MM.1S (cell line): ENCODE measurements around the gene TCERG1.

Source experiments
- DNase-seq: peaks from one replicate; pipeline ENCODE4 v3.0.0-alpha.2; 2015
- H2AFZ ChIP-seq: fragments of 300-600 bp; sonication (generic); 2 replicates; pipeline ENCODE4 v1.6.0; 2016; ENCODE audit warnings: antibody characterized with exemption, low read length
- H3F3A ChIP-seq: fragments of 300-600 bp; sonication (generic); 2 replicates; pipeline ENCODE4 v1.6.1; 2016; ENCODE audit warnings: mild to moderate bottlenecking, antibody characterized with exemption, low read length, moderate library complexity, mixed read lengths; ENCODE audit not compliant: insufficient read depth
- H3K27ac ChIP-seq: fragments of 300-600 bp; sonication (generic); 2 replicates; pipeline ENCODE4 v1.5.1; 2016; ENCODE audit warnings: mild to moderate bottlenecking, low read length
- H3K27me3 ChIP-seq: fragments of 300-600 bp; sonication (generic); replicated peaks from 2 replicates; pipeline ENCODE4 v1.6.0; 2016; ENCODE audit warnings: low read length; ENCODE audit not compliant: insufficient read depth
- H3K36me3 ChIP-seq: fragments of 300-600 bp; sonication (generic); replicated peaks from 2 replicates; pipeline ENCODE4 v1.6.1; 2016; ENCODE audit warnings: mild to moderate bottlenecking, low read length, mixed read lengths; ENCODE audit not compliant: insufficient read depth
- H3K4me1 ChIP-seq: fragments of 300-600 bp; sonication (generic); 2 replicates; pipeline ENCODE4 v1.6.1; 2016; ENCODE audit warnings: low read length, mixed read lengths
- H3K4me2 ChIP-seq: fragments of 300-600 bp; sonication (generic); 2 replicates; pipeline ENCODE4 v1.6.0; 2016; ENCODE audit warnings: low read depth, low read length
- H3K4me3 ChIP-seq: fragments of 300-600 bp; sonication (generic); 2 replicates; pipeline ENCODE4 v1.5.1; 2016; ENCODE audit warnings: low read length, mixed read lengths
- H3K79me2 ChIP-seq: fragments of 300-600 bp; sonication (generic); 2 replicates; pipeline ENCODE4 v1.6.1; 2016; ENCODE audit warnings: mixed run types, low read length, mixed read lengths
- H3K9ac ChIP-seq: fragments of 300-600 bp; sonication (generic); 2 replicates; pipeline ENCODE4 v1.6.1; 2016; ENCODE audit warnings: low read length, mixed read lengths
- H3K9me2 ChIP-seq: fragments of 300-600 bp; sonication (generic); replicated peaks from 2 replicates; pipeline ENCODE4 v1.6.1; 2016; ENCODE audit warnings: mild to moderate bottlenecking, low read length, mixed read lengths; ENCODE audit not compliant: insufficient read depth
- H3K9me3 ChIP-seq: fragments of 300-600 bp; sonication (generic); replicated peaks from 2 replicates; pipeline ENCODE4 v1.6.1; 2016; ENCODE audit warnings: mild to moderate bottlenecking, low read length, mixed read lengths; ENCODE audit not compliant: insufficient read depth
- H4K20me1 ChIP-seq: fragments of 300-600 bp; sonication (generic); 2 replicates; pipeline ENCODE4 v1.6.1; 2016; ENCODE audit warnings: mild to moderate bottlenecking, low read length, moderate library complexity, mixed read lengths; ENCODE audit not compliant: insufficient read depth
- CTCF ChIP-seq: fragments of 300-600 bp; sonication (generic); IDR thresholded peaks from 2 replicates; pipeline ENCODE4 v1.5.1; 2016; ENCODE audit warnings: antibody characterized with exemption, low read length, mixed read lengths
- EZH2 ChIP-seq: fragments of 300-600 bp; sonication (generic); optimal IDR thresholded peaks from 2 replicates; pipeline ENCODE3; 2017; ENCODE audit warnings: low read depth, mild to moderate bottlenecking, antibody characterized with exemption, low read length, mixed read lengths
- EZH2phosphoT487 ChIP-seq: fragments of 300-600 bp; sonication (generic); IDR thresholded peaks from 2 replicates; pipeline ENCODE4 v1.6.1; 2018; ENCODE audit warnings: antibody characterized with exemption, low read length

The TCERG1 gene

DNA sequence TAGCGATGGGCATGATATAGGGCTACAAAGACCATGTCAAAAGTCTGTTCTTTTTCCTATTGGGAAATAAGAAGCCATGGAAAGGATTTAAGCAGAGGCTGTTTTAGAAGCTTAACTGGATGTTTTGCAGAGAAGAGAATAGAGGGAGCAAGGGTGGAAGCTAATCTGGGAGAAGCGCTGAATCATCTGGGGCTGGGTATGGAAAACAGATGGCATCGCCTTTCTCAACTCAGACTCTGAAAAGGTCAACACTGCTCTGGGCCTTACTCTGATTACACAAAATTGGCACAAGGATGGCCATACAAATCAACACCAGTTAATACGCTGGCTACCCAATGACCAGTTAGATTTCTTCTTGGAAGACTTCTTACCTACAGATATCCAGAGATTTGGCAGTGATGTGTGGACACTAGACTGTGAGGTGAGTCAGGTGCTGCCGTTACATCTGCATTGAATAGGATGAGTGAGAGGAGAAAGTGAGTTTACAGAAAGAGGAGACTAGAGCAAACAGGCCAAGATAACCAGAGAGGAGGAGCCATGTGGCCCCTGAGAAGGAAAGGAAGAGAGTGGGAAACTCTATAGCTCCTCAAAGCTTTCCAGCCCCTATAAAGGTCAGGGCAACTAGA, 6.2 kb upstream of the TCERG1 start:
- no peak overlapping the region for H3K4me2 ChIP-seq
- H3K9me3 ChIP-seq, result no peaks in the 10 kb centered on the region
- no peaks in the 10 kb centered on the region for H4K20me1 ChIP-seq
- H3K4me1 ChIP-seq, result no peaks in the 10 kb centered on the region
- no peaks in the 10 kb centered on the region for H3K79me2 ChIP-seq
- TF ChIP-seq EZH2 (no peak), CTCF (no peak), EZH2phosphoT487 (no peak)
- no peak overlapping the region for H3K27ac ChIP-seq
- H3F3A ChIP-seq, result no peaks in the 10 kb centered on the region
- H2AFZ ChIP-seq, result no peak overlapping the region
- H3K27me3 ChIP-seq, result no peaks in the 10 kb centered on the region
- no peak for DNase-seq
- no peaks in the 10 kb centered on the region for H3K9me2 ChIP-seq
- no peak overlapping the region for H3K4me3 ChIP-seq
- no peaks in the 10 kb centered on the region for H3K36me3 ChIP-seq
- H3K9ac ChIP-seq, result no peak overlapping the region

DNA sequence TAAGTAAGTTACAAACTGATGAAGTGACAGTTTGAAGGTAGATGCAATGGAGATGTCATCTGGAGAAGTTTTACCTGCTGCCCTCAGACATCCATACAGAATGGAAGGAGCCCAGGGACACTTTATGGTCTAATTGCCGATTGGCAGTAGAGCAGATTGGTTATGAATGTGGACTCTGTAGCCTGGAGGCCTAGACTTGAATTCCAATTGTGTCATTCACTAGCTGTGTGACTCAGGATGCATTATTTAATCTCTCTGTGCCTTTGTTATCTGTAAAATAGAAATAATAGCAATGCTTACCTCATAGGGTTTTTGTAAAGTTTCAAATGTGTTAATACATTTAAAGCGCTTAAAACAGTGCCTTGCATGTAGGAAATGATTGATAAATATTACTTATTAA, 5.2 kb upstream of the TCERG1 start:
- no peaks in the 10 kb centered on the region for H3K79me2 ChIP-seq
- H3K27me3 ChIP-seq, result no peaks in the 10 kb centered on the region
- TF ChIP-seq CTCF (no peak), EZH2phosphoT487 (no peak)
- DNase-seq, result no peak
- no peaks in the 10 kb centered on the region for H4K20me1 ChIP-seq
- H3F3A ChIP-seq, result no peaks in the 10 kb centered on the region
- no peak overlapping the region for H3K4me3 ChIP-seq
- H3K4me2 ChIP-seq, result no peak overlapping the region
- no peaks in the 10 kb centered on the region for H3K9me3 ChIP-seq
- no peaks in the 10 kb centered on the region for H3K9me2 ChIP-seq
- H3K4me1 ChIP-seq, result no peaks in the 10 kb centered on the region
- no peak overlapping the region for H2AFZ ChIP-seq
- H3K27ac ChIP-seq, result no peak overlapping the region
- no peaks in the 10 kb centered on the region for H3K36me3 ChIP-seq
- H3K9ac ChIP-seq, result no peak overlapping the region

DNA sequence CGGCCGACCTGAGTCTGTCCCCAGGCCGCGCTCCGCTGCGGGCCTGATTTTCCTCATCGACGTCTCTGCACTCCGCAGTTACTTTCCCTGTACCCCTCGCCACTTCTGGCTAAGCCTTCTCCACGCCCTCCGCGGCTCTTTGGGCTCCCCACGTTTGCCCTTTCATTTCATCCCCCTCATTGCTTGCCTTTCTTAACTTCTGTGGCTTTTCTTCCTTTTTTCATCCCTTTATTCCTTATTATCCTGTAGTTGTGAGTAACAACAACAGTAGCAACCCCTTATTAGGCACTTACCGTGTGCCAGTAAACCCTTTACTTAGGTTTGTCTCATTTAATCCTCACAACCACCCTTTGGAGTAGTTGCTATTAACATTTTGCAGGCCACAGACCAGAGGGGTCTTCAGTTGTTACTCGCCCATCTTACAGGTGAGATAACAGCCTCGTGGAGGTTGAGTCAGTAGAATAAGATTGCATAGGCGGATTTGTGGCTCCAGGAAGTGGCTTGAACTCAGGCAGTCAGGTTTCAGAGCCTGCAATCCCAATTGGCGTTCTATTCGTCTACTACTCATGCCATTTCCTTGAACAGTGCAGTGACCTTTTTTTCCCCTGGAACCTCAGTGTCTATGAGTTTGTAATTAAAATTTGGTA, 724 bp downstream of the TCERG1 start:
- H3K4me2 ChIP-seq, result peak overlapping the region; percentile 82
- peak overlapping the region; percentile 76 for H2AFZ ChIP-seq
- H3K4me1 ChIP-seq, result peaks cover 16% of the 10 kb centered on the region; the same call in 1 of the 2 replicates
- H3K27ac ChIP-seq, result peak overlapping the region; percentile 75
- H4K20me1 ChIP-seq, result peaks cover 41% of the 10 kb centered on the region
- H3K4me3 ChIP-seq, result peak overlapping the region; percentile 85
- peaks cover 58% of the 10 kb centered on the region for H3K79me2 ChIP-seq
- peaks cover 10% of the 10 kb centered on the region; the same call in 1 of the 2 replicates for H3F3A ChIP-seq
- no peaks in the 10 kb centered on the region for H3K27me3 ChIP-seq
- H3K9me3 ChIP-seq, result no peaks in the 10 kb centered on the region
- peak overlapping the region; percentile 98 for H3K9ac ChIP-seq
- no peaks in the 10 kb centered on the region for H3K36me3 ChIP-seq
- no peaks in the 10 kb centered on the region for H3K9me2 ChIP-seq
- peak; percentile 63 for DNase-seq
- TF ChIP-seq EZH2, result no peak
- no peak for TF ChIP-seq EZH2phosphoT487
- no peak for TF ChIP-seq CTCF
